Right lobe of liver (tissue), 6 donors: ENCODE data around the gene IQGAP3. TPM values are rescaled to one million over a fixed set of nuclear protein-coding genes. Genes with fewer than 3 reads are reported as not detected.

ENCODE experiments used
- ATAC-seq, 4 donors: fragments of 200-7000 bp; cut with Tn5 transposase; one replicate each; pipeline ENCODE4 v1.9.1; 2020; ENCODE audit warnings: mild to moderate bottlenecking in 4 of 4, moderate library complexity in 4 of 4
- DNase-seq, 3 donors: peaks; one replicate each; pipeline ENCODE4 v3.0.0-alpha.2; 2020
- H3K27ac ChIP-seq, 3 donors: fragments of 200-600 bp; one replicate each; pipeline ENCODE4 v1.8.0; 2022
- H3K27me3 ChIP-seq, 2 donors: fragments of 200-600 bp; one replicate each; pipeline ENCODE4 v1.8.0; 2022
- H3K36me3 ChIP-seq, 4 donors: fragments of 200-600 bp; sonication (generic) in 1 of 4; one replicate each; pipeline versions ENCODE4 v1.5.1 to v1.8.0; 2017 to 2022; ENCODE audit warnings: control low read depth in 1 of 4
- H3K4me1 ChIP-seq, 4 donors: fragments of 200-600 bp; sonication (generic) in 1 of 4; one replicate each; pipeline versions ENCODE4 v1.5.1 to v1.8.0; 2017 to 2022; ENCODE audit warnings: control low read depth in 1 of 4
- H3K4me3 ChIP-seq, 3 donors: fragments of 200-600 bp; one replicate each; pipeline ENCODE4 v1.8.0; 2022
- H3K9me3 ChIP-seq, 4 donors: fragments of 200-600 bp; sonication (generic) in 1 of 4; one replicate each; pipeline versions ENCODE4 v1.5.1 to v1.8.0; 2017 to 2022; ENCODE audit warnings: control low read depth in 1 of 4
- CTCF ChIP-seq, 4 donors: fragments of 200-600 bp in 3 of 4; fragments of 450-650 bp in 1 of 4; IDR thresholded peaks; one replicate each; pipeline versions ENCODE4 v1.5.1 to v1.8.0; 2016 to 2022; ENCODE audit warnings: antibody characterized with exemption in 4 of 4, mild to moderate bottlenecking in 2 of 4
- POLR2A ChIP-seq: fragments of 450-650 bp; IDR thresholded peaks from one replicate; pipeline ENCODE4 v1.6.1; 2017; ENCODE audit warnings: antibody characterized with exemption, mild to moderate bottlenecking
- WGBS: methylation state at CpG from one replicate; pipeline ENCODE4 v1.1.6; 2018; ENCODE audit warnings: low coverage, low lambda C conversion rate; ENCODE audit not compliant: insufficient coverage; ENCODE audit errors: missing lambda C conversion rate; 5-methylcytosine and 5-hydroxymethylcytosine counted together
- intact Hi-C, 2 donors: fragments of 100-400 bp; cut with DNase I; formaldehyde crosslinking; loops; one replicate each; pipeline versions ENCODE4 v1.11.2 to v1.14.1; 2022
- total RNA-seq, 6 experiments: library from RNA; depleted of rRNA in 2 of 6; stranded (reverse); fragments of >200 nt in 2 of 6; fragmentation: NEBNext Ultra II Directional in 3 of 6; extraction: Animal tissue kit (Norgen Biotek cat#: 25700) in 3 of 6; gene quantifications; one replicate each; pipeline versions ENCODE4 v1.1.0 to v1.2.4, GENCODE V29; 2016 to 2023
- donor health status: DM: no; HTN: yes; CAD: no.
- donor health status: DM: no; HTN: no; CAD: no.
- donor health status: DM: no; HTN: no; CAD: no.
- donor health status: DM: no; HTN: yes; CAD: no.
- donor health status: DM: no; HTN: yes; CAD: no.

IQGAP3 gene
- total RNA-seq, 6 experiments from 2014 or later = 0.07 to 2.6 (median 0.95) TPM

- intact Hi-C loops = no loop called here
- ATAC-seq (no peak), DNase-seq (no peak)
- Histone ChIP-seq H3K27me3 (no peaks in the 10 kb centered on the region), H3K4me1 (no peaks in the 10 kb centered on the region), H3K36me3 (no peaks in the 10 kb centered on the region), H3K9me3 (no peaks in the 10 kb centered on the region), H3K4me3 (no peak overlapping the region), H3K27ac (no peak overlapping the region)
- WGBS = 100% methylated on average over 1 of the region's 4 CpGs
- TF ChIP-seq POLR2A (no peak), CTCF (IDR thresholded peaks at IDR 0.05) (no peak)
Measured at GRCh38 chr1:156539818-156540355, 32.5 kb downstream of the IQGAP3 start.

GRCh38 chr1:156538711-156539440 is 33.5 kb downstream of the IQGAP3 start:
- DNase-seq (no peak), ATAC-seq (no peak)
- Histone ChIP-seq H3K27me3 (no peaks in the 10 kb centered on the region), H3K9me3 (no peaks in the 10 kb centered on the region), H3K4me1 (no peaks in the 10 kb centered on the region), H3K4me3 (no peak overlapping the region), H3K27ac (no peak overlapping the region), H3K36me3 (no peaks in the 10 kb centered on the region)
- no peak for TF ChIP-seq POLR2A
- no peak for TF ChIP-seq CTCF (IDR thresholded peaks at IDR 0.05)
- intact Hi-C loops = no loop called here
- 88% methylated on average over 5 of the region's 10 CpGs for WGBS

GRCh38 chr1:156537027-156537426 is 35.3 kb downstream of the IQGAP3 start:
- Histone ChIP-seq H3K4me1 (no peaks in the 10 kb centered on the region), H3K9me3 (no peaks in the 10 kb centered on the region), H3K4me3 (no peak overlapping the region), H3K27me3 (no peaks in the 10 kb centered on the region), H3K36me3 (no peaks in the 10 kb centered on the region), H3K27ac (no peak overlapping the region)
- ATAC-seq = no peak
- intact Hi-C loops = no loop called here
- no peak for DNase-seq
- 98% methylated on average over 6 of the region's 9 CpGs for WGBS
- no peak for TF ChIP-seq POLR2A
- TF ChIP-seq CTCF (IDR thresholded peaks at IDR 0.05) = no peak

GRCh38 chr1:156534424-156535060 is 37.8 kb downstream of the IQGAP3 start:
- Histone ChIP-seq H3K9me3 (no peaks in the 10 kb centered on the region), H3K4me3 (no peak overlapping the region), H3K4me1 (no peaks in the 10 kb centered on the region), H3K27me3 (no peaks in the 10 kb centered on the region), H3K27ac (no peak overlapping the region), H3K36me3 (no peaks in the 10 kb centered on the region)
- WGBS = 80% methylated on average over 4 of the region's 12 CpGs
- intact Hi-C loops = no loop called here
- ATAC-seq (no peak), DNase-seq (no peak)
- no peak for TF ChIP-seq POLR2A
- TF ChIP-seq CTCF (IDR thresholded peaks at IDR 0.05) = no peak
